Pancreas (tissue), 10 donors: ENCODE data around the gene TEX36. TPM values are rescaled to one million over a fixed set of nuclear protein-coding genes. Genes with fewer than 3 reads are reported as not detected.
"Not testable (repeated sequence)": the region's sequence is repeated elsewhere in the genome, so short reads cannot be mapped to it uniquely, and the experiment has no call there.

ENCODE experiments used
- ATAC-seq, 4 donors: fragments of 200-7000 bp; cut with Tn5 transposase; one replicate each; pipeline versions ENCODE4 v1.8.0 to v1.9.1; 2020; ENCODE audit warnings: mild to moderate bottlenecking in 4 of 4, moderate library complexity in 4 of 4
- DNase-seq, 6 donors: peaks; one replicate each; pipeline ENCODE4 v3.0.0-alpha.2; 2020
- FAIRE-seq: peaks from 2 replicates; lab custom pipeline; 2012; peaks lifted over from hg19 to GRCh38; lab: Jason Lieb, UNC
- H3K27ac ChIP-seq, 4 donors: fragments of 200-600 bp; sonication (generic); 1 replicate in 3 of 4; 2 replicates in 1 of 4; pipeline versions ENCODE4 v1.5.0 to v1.8.0; 2020
- H3K27me3 ChIP-seq, 4 donors: fragments of 200-600 bp; one replicate each; pipeline ENCODE4 v1.8.0; 2021
- H3K36me3 ChIP-seq, 3 donors: fragments of 200-600 bp; sonication (generic) in 1 of 3; one replicate each; pipeline versions ENCODE4 v1.5.0 to v1.8.0; 2020 to 2021
- H3K4me1 ChIP-seq, 3 donors: fragments of 200-600 bp; one replicate each; pipeline ENCODE4 v1.8.0; 2021
- H3K4me3 ChIP-seq, 4 donors: fragments of 200-600 bp; sonication (generic) in 2 of 4; one replicate each; pipeline versions ENCODE4 v1.5.0 to v1.8.0; 2020 to 2021
- H3K9me3 ChIP-seq, 4 donors: fragments of 200-600 bp; one replicate each; pipeline ENCODE4 v1.8.0; 2021
- CTCF ChIP-seq, 4 donors: fragments of 200-600 bp; sonication (generic) in 3 of 4; IDR thresholded peaks; one replicate each; pipeline versions ENCODE4 v1.5.0 to v1.8.0; 2021; ENCODE audit warnings: antibody characterized with exemption in 4 of 4
- WGBS, 2 donors: extraction: QIAGEN DNeasy Blood & Tissue Kit; methylation state at CpG; one replicate each; pipeline ENCODE4 v1.1.7; 2013; 5-methylcytosine and 5-hydroxymethylcytosine counted together
- intact Hi-C, 3 donors: fragments of 100-400 bp; cut with DNase I; formaldehyde crosslinking; loops; one replicate each; pipeline versions ENCODE4 v1.11.1 to v1.14.2; 2022
- polyA plus RNA-seq, 2 donors: library from polyadenylated mRNA; stranded (reverse); fragments of 200-250 nt; gene quantifications; one replicate each; pipeline ENCODE4 v1.2.3, GENCODE V29; 2013
- total RNA-seq, 6 donors: library from RNA; stranded (reverse); fragmentation: NEBNext Ultra II Directional in 4 of 6; extraction: Animal tissue kit (Norgen Biotek cat#: 25700) in 4 of 6; gene quantifications; one replicate each; pipeline versions ENCODE4 v1.2.1 to v1.2.4, GENCODE V29; 2021 to 2023
- donor health status: healthy with polysubstance abuse.
- donor health status: DM: no; HTN: no; CAD: no; lungs with moderate emphysema.
- donor health status: DM: no; HTN: no; CAD: no.
- donor health status: control.
- donor health status: control.
- donor health status: Bipolar disorder and iron deficiency.
- donor health status: DM: yes; HTN: yes; CAD: no.
- donor health status: DM: no; HTN: no; CAD: no.
- donor health status: DM: no; HTN: no; CAD: no.
- donor health status: DM: yes; HTN: yes; CAD: no.

The TEX36 gene
- total and polyA plus RNA-seq, 8 donors = not detected

- 0 to 1% methylated on average over 15 of the region's 15 CpGs for WGBS, 2 donors
- Histone ChIP-seq H3K36me3 (peaks cover 0 to 14% (median 10%) of the 10 kb centered on the region in 3 donors), H3K27me3 (no peaks in the 10 kb centered on the region), H3K27ac (peak overlapping the region; percentile 67 to 87 (median 78)), H3K9me3 (no peaks in the 10 kb centered on the region), H3K4me3 (peak overlapping the region; percentile 80 to 96 (median 90)), H3K4me1 (peaks cover 10 to 21% (median 10%) of the 10 kb centered on the region in 3 donors)
- no peak for FAIRE-seq
- DNase-seq = no peak
- no peak for TF ChIP-seq CTCF (IDR thresholded peaks at IDR 0.05)
- peak; percentile 0 to 1 (median 1) for ATAC-seq
- intact Hi-C loops = no loop called here
Observed at GRCh38 chr10:125720002-125720382, 37.0 kb upstream of the TEX36 start.

GRCh38 chr10:125719173-125720001 is 36.4 kb upstream of the TEX36 start, which contains the start of gene EDRF1:
TSS of gene EDRF1 (plus strand) at chr10:125719709. CDS start at chr10:125719808, 99 bp downstream.
- DNase-seq = peak; percentile 97 to 100 (median 99)
- no peak for TF ChIP-seq CTCF (IDR thresholded peaks at IDR 0.05)
- intact Hi-C loops = no loop called here
- peak within 1 kb of the TSS; percentile 80 to 96 (median 90) for H3K4me3 ChIP-seq
- peak; percentile 95 to 99 (median 98) for ATAC-seq
- H3K36me3 ChIP-seq = peaks cover 0 to 11% (median 4%) of the 10 kb centered on the region in 3 donors
- peaks cover 10 to 21% (median 10%) of the 10 kb centered on the region in 3 donors for H3K4me1 ChIP-seq
- peak; percentile 85 for FAIRE-seq
- 0% methylated on average over 70 to 72 of the region's 72 CpGs for WGBS, 2 donors
- no peaks in the 10 kb centered on the region for H3K9me3 ChIP-seq
- H3K27me3 ChIP-seq = no peaks in the 10 kb centered on the region
- peak within 1 kb of the TSS; percentile 69 to 87 (median 80) for H3K27ac ChIP-seq

GRCh38 chr10:125714728-125715127 is 31.8 kb upstream of the TEX36 start:
- H3K9me3 ChIP-seq, H3K27ac ChIP-seq, H3K4me3 ChIP-seq, H3K36me3 ChIP-seq, ATAC-seq, H3K4me1 ChIP-seq, DNase-seq, intact Hi-C loops, H3K27me3 ChIP-seq, FAIRE-seq: not testable (repeated sequence)
- WGBS, 2 donors = 98 to 100% methylated on average over 4 of the region's 4 CpGs

GRCh38 chr10:125711110-125711750 is 28.3 kb upstream of the TEX36 start:
- DNase-seq (no peak), FAIRE-seq (no peak), ATAC-seq (no peak)
- no peak overlapping the region for H3K4me3 ChIP-seq
- intact Hi-C loops = no loop called here
- no peaks in the 10 kb centered on the region for H3K9me3 ChIP-seq
- TF ChIP-seq CTCF (IDR thresholded peaks at IDR 0.05) = no peak
- no peak overlapping the region for H3K27ac ChIP-seq
- no peaks in the 10 kb centered on the region for H3K36me3 ChIP-seq
- peaks cover 0 to 17% (median 0%) of the 10 kb centered on the region in 3 donors for H3K4me1 ChIP-seq
- no peaks in the 10 kb centered on the region for H3K27me3 ChIP-seq
- 85 to 86% methylated on average over 3 of the region's 3 CpGs for WGBS, 2 donors
